Progenitor cell of endocrine pancreas (in vitro differentiated cells): ENCODE measurements around the gene ASTN1. TPM values are rescaled to one million over a fixed set of nuclear protein-coding genes. Genes with fewer than 3 reads are reported as not detected.

Experiments used
- DNase-seq: peaks from one replicate; pipeline ENCODE4 v3.0.0; 2021; ENCODE audit warnings: low spot score; ENCODE audit not compliant: unreplicated experiment
- H3K27ac Mint-ChIP-seq: 2 replicates; pipeline ENCODE4 v1.8.0; 2021; ENCODE audit warnings: mild to moderate bottlenecking, moderate library complexity, mixed read lengths
- H3K27me3 Mint-ChIP-seq: 2 replicates; pipeline ENCODE4 v1.8.0; 2021; ENCODE audit warnings: mixed read lengths
- H3K36me3 Mint-ChIP-seq: 2 replicates; pipeline ENCODE4 v1.8.0; 2022; ENCODE audit warnings: mixed read lengths; ENCODE audit not compliant: insufficient read depth
- H3K4me1 Mint-ChIP-seq: 2 replicates; pipeline ENCODE4 v1.8.0; 2021; ENCODE audit warnings: low read depth, mixed read lengths
- H3K4me3 Mint-ChIP-seq: 2 replicates; pipeline ENCODE4 v1.8.0; 2021; ENCODE audit warnings: low read depth, mild to moderate bottlenecking, moderate library complexity, mixed read lengths
- H3K9me3 Mint-ChIP-seq: 2 replicates; pipeline ENCODE4 v1.8.0; 2021; ENCODE audit warnings: low read depth, mixed read lengths
- CTCF ChIP-seq: fragments of 200-600 bp; sonication (generic); IDR thresholded peaks from one replicate; pipeline ENCODE4 v1.5.0; 2021; ENCODE audit warnings: antibody characterized with exemption, mild to moderate bottlenecking; ENCODE audit not compliant: unreplicated experiment
- total RNA-seq: library from RNA; stranded (reverse); gene quantifications from 2 replicates; pipeline ENCODE4 v1.2.1, GENCODE V29; 2021

ASTN1 gene
- total RNA-seq, 1 donor from 2014 or later, result 0.72 TPM

GRCh38 chr1:177126267-177126666 lies 38.2 kb downstream of the ASTN1 start:
- no peak for TF ChIP-seq CTCF
- Mint-ChIP-seq H3K4me1 (no peaks in the 10 kb centered on the region), H3K9me3 (no peaks in the 10 kb centered on the region), H3K27ac (no peak overlapping the region), H3K36me3 (no peaks in the 10 kb centered on the region), H3K4me3 (no peak overlapping the region), H3K27me3 (peaks cover 9% of the 10 kb centered on the region)
- DNase-seq, result no peak

DNA sequence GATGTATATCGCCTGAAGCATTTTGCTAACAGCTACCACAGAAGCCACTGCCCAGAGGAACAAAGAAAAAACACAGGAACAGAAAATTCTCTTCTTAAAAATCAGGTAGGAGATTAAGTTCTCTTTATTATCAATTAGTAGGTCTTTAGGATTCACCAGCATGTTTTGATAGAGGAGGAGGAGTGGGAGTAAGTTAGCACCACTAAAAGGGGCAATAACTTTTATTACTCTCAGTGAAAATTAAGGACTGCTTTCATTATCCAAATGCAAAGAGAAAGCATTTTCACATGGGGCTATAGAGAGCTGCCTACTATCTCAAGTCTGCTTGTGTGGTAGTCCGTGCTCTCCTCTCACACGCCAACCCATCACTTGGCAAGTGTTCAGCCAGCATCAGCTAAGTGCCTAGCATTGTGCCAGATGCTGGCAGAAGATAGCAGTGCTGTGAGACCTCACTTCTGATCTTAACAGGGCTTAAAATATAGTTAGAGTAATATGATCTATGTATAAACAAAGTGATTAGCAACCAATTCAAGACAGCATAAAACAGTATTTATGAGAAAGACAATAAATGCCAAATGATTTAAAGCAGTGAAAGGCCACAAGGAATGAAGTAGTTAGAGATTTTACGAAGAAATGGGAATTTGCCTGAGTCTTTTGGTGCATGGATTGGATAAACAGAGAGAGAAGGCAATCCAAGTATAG lies 39.8 kb downstream of the ASTN1 start:
- DNase-seq, result no peak
- Mint-ChIP-seq H3K4me3 (no peak overlapping the region), H3K9me3 (no peaks in the 10 kb centered on the region), H3K27ac (no peak overlapping the region), H3K36me3 (no peaks in the 10 kb centered on the region), H3K4me1 (no peaks in the 10 kb centered on the region), H3K27me3 (peaks cover 15% of the 10 kb centered on the region)
- TF ChIP-seq CTCF, result no peak

DNA sequence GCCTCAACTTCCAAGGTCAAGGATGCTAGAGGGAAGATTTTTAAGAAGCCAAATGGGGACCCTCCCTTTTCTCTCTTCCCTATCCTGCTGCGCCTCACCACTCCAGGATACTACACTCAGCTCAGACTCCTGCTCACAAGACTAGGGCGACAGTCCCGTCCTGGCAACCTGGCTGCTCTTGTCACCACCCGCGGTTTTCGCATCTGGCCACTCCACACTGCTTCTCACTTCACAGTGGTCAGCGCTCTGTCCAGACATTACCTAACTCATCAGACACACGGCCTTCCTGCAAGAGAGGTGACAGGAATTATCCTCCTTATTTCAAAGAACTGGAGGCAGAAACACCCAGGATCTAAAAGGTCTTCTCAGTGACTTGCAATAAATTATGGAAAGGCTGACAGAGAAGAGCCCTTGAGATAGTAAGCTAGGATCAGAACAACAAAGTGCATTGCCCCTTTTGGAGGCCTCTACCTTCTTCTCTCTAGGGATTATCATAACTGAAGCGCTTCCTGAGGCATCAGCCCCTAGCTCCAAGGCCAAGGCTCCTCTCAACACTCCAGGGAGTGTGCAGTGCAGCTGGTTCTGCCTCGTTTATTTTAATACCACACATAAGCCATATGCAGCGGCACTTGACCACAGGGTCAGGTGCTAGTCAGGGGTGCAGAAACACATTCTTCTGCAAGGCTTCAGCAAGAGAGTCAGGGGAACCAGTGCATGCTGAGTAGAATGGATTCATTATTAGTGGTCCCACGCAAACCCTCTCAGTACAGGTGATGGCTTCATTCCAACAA lies 41.9 kb downstream of the ASTN1 start:
- no peaks in the 10 kb centered on the region for H3K36me3 Mint-ChIP-seq
- no peak overlapping the region for H3K27ac Mint-ChIP-seq
- H3K9me3 Mint-ChIP-seq, result no peaks in the 10 kb centered on the region
- no peak for DNase-seq
- no peaks in the 10 kb centered on the region for H3K4me1 Mint-ChIP-seq
- TF ChIP-seq CTCF, result no peak
- no peak overlapping the region for H3K4me3 Mint-ChIP-seq
- H3K27me3 Mint-ChIP-seq, result peaks cover 18% of the 10 kb centered on the region

- no peak for DNase-seq
- no peaks in the 10 kb centered on the region for H3K4me1 Mint-ChIP-seq
- H3K4me3 Mint-ChIP-seq, result no peak overlapping the region
- no peaks in the 10 kb centered on the region for H3K9me3 Mint-ChIP-seq
- H3K27ac Mint-ChIP-seq, result no peak overlapping the region
- peaks cover 18% of the 10 kb centered on the region for H3K27me3 Mint-ChIP-seq
- no peaks in the 10 kb centered on the region for H3K36me3 Mint-ChIP-seq
- no peak for TF ChIP-seq CTCF
Measured at GRCh38 chr1:177119311-177119710, 45.2 kb downstream of the ASTN1 start.

- Mint-ChIP-seq H3K27me3 (peaks cover 18% of the 10 kb centered on the region), H3K4me3 (no peak overlapping the region), H3K27ac (no peak overlapping the region), H3K4me1 (no peaks in the 10 kb centered on the region), H3K9me3 (no peaks in the 10 kb centered on the region), H3K36me3 (no peaks in the 10 kb centered on the region)
- TF ChIP-seq CTCF, result no peak
- DNase-seq, result no peak
Measured at GRCh38 chr1:177118901-177119300, 45.6 kb downstream of the ASTN1 start.
